Vagina (tissue), 2 donors: ENCODE results near the gene HSPA12A.

Experiments
- CTCF ChIP-seq, 3 experiments: fragments of 450-650 bp in 2 of 3; fragments of 200-600 bp in 1 of 3; sonication (generic) in 1 of 3; IDR thresholded peaks; one replicate each; pipeline ENCODE4 v1.5.1; 2017 to 2019; ENCODE audit warnings: antibody characterized with exemption in 3 of 3, mild to moderate bottlenecking in 2 of 3, moderate library complexity in 2 of 3
- POLR2A ChIP-seq, 2 donors: fragments of 450-650 bp; IDR thresholded peaks; one replicate each; pipeline ENCODE4 v1.6.1; 2017; ENCODE audit warnings: antibody characterized with exemption in 2 of 2, mild to moderate bottlenecking in 2 of 2, moderate library complexity in 2 of 2

GRCh38 chr10:116770281-116770680 lies 27.9 kb upstream of the HSPA12A start:
- TF ChIP-seq CTCF (IDR thresholded peaks at IDR 0.05), result no peak
- TF ChIP-seq POLR2A (IDR thresholded peaks at IDR 0.05), result no peak
